CD4-positive, alpha-beta memory T cell (primary cell): ENCODE results near the gene POU2F3. TPM values are rescaled to one million over a fixed set of nuclear protein-coding genes. Genes with fewer than 3 reads are reported as not detected.

ENCODE experiments used
- CTCF ChIA-PET: fragments of 350-600 bp; sonication (Branson Sonifier 250); formaldehyde crosslinking; loops from one replicate; lab custom pipeline; 2021; ENCODE audit warnings: inconsistent platforms; ENCODE audit not compliant: partially characterized antibody; lab: Charles Lee
- POLR2A ChIA-PET: fragments of 350-600 bp; sonication (Branson Sonifier 250); formaldehyde crosslinking; loops from one replicate; lab custom pipeline; 2021; ENCODE audit not compliant: partially characterized antibody; lab: Charles Lee
- DNase-seq, 5 donors: peaks; one replicate each; pipeline versions ENCODE4 v3.0.0 to v3.0.0-alpha.2; 2020 to 2022; ENCODE audit warnings: mixed read lengths in 1 of 5
- H3K27ac ChIP-seq: one replicate; pipeline ENCODE4 v1.7.0; 2013; ENCODE audit warnings: low read depth, low read length
- H3K27me3 ChIP-seq: 2 replicates; pipeline ENCODE4 v1.7.0; 2013; ENCODE audit warnings: mild to moderate bottlenecking, low read length, moderate library complexity; ENCODE audit not compliant: insufficient read depth
- H3K36me3 ChIP-seq: 2 replicates; pipeline ENCODE4 v1.7.0; 2013; ENCODE audit warnings: mild to moderate bottlenecking, low read length, moderate library complexity; ENCODE audit not compliant: insufficient read depth
- H3K4me1 ChIP-seq: 2 replicates; pipeline ENCODE4 v1.7.0; 2013; ENCODE audit warnings: mild to moderate bottlenecking, low read length, moderate library complexity; ENCODE audit not compliant: insufficient read depth
- H3K4me3 ChIP-seq, 2 donors: one replicate each; pipeline ENCODE4 v1.7.0; 2013; ENCODE audit warnings: low read length in 2 of 2, mild to moderate bottlenecking in 1 of 2
- H3K9me3 ChIP-seq, 2 donors: one replicate each; pipeline ENCODE4 v1.7.0; 2013; ENCODE audit warnings: low read length in 2 of 2, control low read depth in 1 of 2; ENCODE audit not compliant: control insufficient read depth in 1 of 2
- H3K27ac Mint-ChIP-seq, 7 donors: one replicate each; pipeline ENCODE4 v1.8.0; 2020 to 2021; ENCODE audit warnings: mixed read lengths in 7 of 7, mild to moderate bottlenecking in 6 of 7, inconsistent platforms in 3 of 7, moderate library complexity in 3 of 7
- H3K27me3 Mint-ChIP-seq, 2 donors: one replicate each; pipeline ENCODE4 v1.8.0; 2020 to 2021; ENCODE audit warnings: mixed read lengths in 2 of 2
- H3K36me3 Mint-ChIP-seq, 2 donors: one replicate each; pipeline ENCODE4 v1.8.0; 2020 to 2021; ENCODE audit warnings: mixed read lengths in 2 of 2, inconsistent platforms in 1 of 2, mild to moderate bottlenecking in 1 of 2
- H3K4me1 Mint-ChIP-seq, 4 donors: one replicate each; pipeline ENCODE4 v1.8.0; 2020 to 2021; ENCODE audit warnings: mixed read lengths in 4 of 4, mild to moderate bottlenecking in 1 of 4
- H3K4me3 Mint-ChIP-seq, 8 donors: one replicate each; pipeline ENCODE4 v1.8.0; 2020 to 2021; ENCODE audit warnings: mixed read lengths in 8 of 8, mild to moderate bottlenecking in 7 of 8, moderate library complexity in 6 of 8, inconsistent platforms in 3 of 8
- H3K9me3 Mint-ChIP-seq, 8 donors: one replicate each; pipeline ENCODE4 v1.8.0; 2020 to 2021; ENCODE audit warnings: mixed read lengths in 8 of 8, mild to moderate bottlenecking in 5 of 8, inconsistent platforms in 3 of 8, moderate library complexity in 1 of 8
- intact Hi-C: fragments of 100-400 bp; cut with micrococcal nuclease; formaldehyde crosslinking; loops from one replicate; pipeline ENCODE4 v1.15.1; 2023
- polyA plus RNA-seq, 2 donors: library from polyadenylated mRNA; unstranded; fragments of 300-500 nt; fragmentation: Illumina TruSeq; gene quantifications; one replicate each; pipeline ENCODE4 v1.2.3, GENCODE V29; 2021
- total RNA-seq, 2 experiments: library from RNA; stranded (reverse); gene quantifications; one replicate each; pipeline ENCODE4 v1.2.3, GENCODE V29; 2021

The POU2F3 gene
- total and polyA plus RNA-seq, 4 experiments from 2014 or later, result not detected

GRCh38 chr11:120235024-120235628, 4.8 kb upstream of the POU2F3 start:
- H3K4me3 Mint-ChIP-seq, result no peak overlapping the region
- no peaks in the 10 kb centered on the region for H3K4me1 Mint-ChIP-seq
- intact Hi-C loops, result loop anchor here (2.0 to 5.0 kb wide), 2 partner anchors 68 to 877 kb away; no protein-coding TSS in a partner anchor

GRCh38 chr11:120236169-120237107, 3.5 kb upstream of the POU2F3 start:
- intact Hi-C loops, result loop anchor here (5.0 kb wide), 1 partner anchor 876 kb away; no protein-coding TSS in a partner anchor
- Histone ChIP-seq H3K27ac (no peak overlapping the region), H3K4me1 (no peaks in the 10 kb centered on the region), H3K9me3 (no peaks in the 10 kb centered on the region), H3K27me3 (peaks cover 3% of the 10 kb centered on the region), H3K4me3 (no peak overlapping the region), H3K36me3 (no peaks in the 10 kb centered on the region)
- DNase-seq, result no peak
- Mint-ChIP-seq H3K36me3 (no peaks in the 10 kb centered on the region), H3K27ac (peak overlapping the region in 1 of 7 donors; percentile 4), H3K9me3 (no peaks in the 10 kb centered on the region), H3K27me3 (peaks cover 38 to 39% of the 10 kb centered on the region in 2 donors), H3K4me3 (no peak overlapping the region), H3K4me1 (no peaks in the 10 kb centered on the region)
- ChIA-PET POLR2A (no interaction called here), CTCF (interaction anchor here (0.7 to 4.1 kb wide), 4 partner anchors 8 to 958 kb away, joined by 3 to 19 read pairs (median 6); no protein-coding TSS in a partner anchor)

More at GRCh38 chr11:120235024-120235628, 4.8 kb upstream of the POU2F3 start:
- Histone ChIP-seq H3K27ac (no peak overlapping the region), H3K4me1 (no peaks in the 10 kb centered on the region), H3K4me3 (no peak overlapping the region), H3K27me3 (no peaks in the 10 kb centered on the region), H3K36me3 (no peaks in the 10 kb centered on the region), H3K9me3 (no peaks in the 10 kb centered on the region)
- Mint-ChIP-seq H3K36me3 (no peaks in the 10 kb centered on the region), H3K27ac (no peak overlapping the region), H3K27me3 (peaks cover 26 to 30% of the 10 kb centered on the region in 2 donors), H3K9me3 (no peaks in the 10 kb centered on the region)
- peak in 4 of 5 donors; percentile 26 to 32 (median 29) for DNase-seq
- ChIA-PET CTCF (interaction anchor here (0.8 to 4.1 kb wide), 4 partner anchors 9 to 68 kb away, joined by 3 to 19 read pairs (median 6); no protein-coding TSS in a partner anchor), POLR2A (no interaction called here)

GRCh38 chr11:120238968-120239620, 846 bp upstream of the POU2F3 start:
- no peak overlapping the region for H3K4me3 ChIP-seq
- Mint-ChIP-seq H3K27me3 (peaks cover 39 to 48% of the 10 kb centered on the region in 2 donors), H3K4me3 (no peak overlapping the region), H3K9me3 (no peaks in the 10 kb centered on the region), H3K36me3 (no peaks in the 10 kb centered on the region), H3K27ac (peak overlapping the region in 1 of 7 donors; percentile 53), H3K4me1 (no peaks in the 10 kb centered on the region)
- no peak overlapping the region for H3K27ac ChIP-seq
- no peak for DNase-seq
- CTCF ChIA-PET, result no interaction called here
- no peaks in the 10 kb centered on the region for H3K9me3 ChIP-seq
- peaks cover 3% of the 10 kb centered on the region for H3K27me3 ChIP-seq
- intact Hi-C loops, result loop anchor here (5.0 kb wide), 1 partner anchor 873 kb away; no protein-coding TSS in a partner anchor
- H3K4me1 ChIP-seq, result no peaks in the 10 kb centered on the region
- POLR2A ChIA-PET, result no interaction called here
- no peaks in the 10 kb centered on the region for H3K36me3 ChIP-seq

GRCh38 chr11:120240866-120241265, 926 bp downstream of the POU2F3 start:
- DNase-seq, result no peak
- Histone ChIP-seq H3K4me3 (no peak overlapping the region), H3K27ac (no peak overlapping the region), H3K9me3 (no peaks in the 10 kb centered on the region), H3K36me3 (no peaks in the 10 kb centered on the region), H3K4me1 (no peaks in the 10 kb centered on the region), H3K27me3 (peaks cover 3% of the 10 kb centered on the region)
- ChIA-PET CTCF (interaction anchor here (0.7 kb wide), 1 partner anchor 62 kb away, joined by 3 read pairs; no protein-coding TSS in a partner anchor), POLR2A (no interaction called here)
- H3K27me3 Mint-ChIP-seq, result peaks cover 39 to 45% of the 10 kb centered on the region in 2 donors
- H3K4me3 Mint-ChIP-seq, result no peak overlapping the region
- intact Hi-C loops, result no loop called here
- no peak overlapping the region for H3K27ac Mint-ChIP-seq
- H3K36me3 Mint-ChIP-seq, result no peaks in the 10 kb centered on the region
- no peaks in the 10 kb centered on the region for H3K9me3 Mint-ChIP-seq
- no peaks in the 10 kb centered on the region for H3K4me1 Mint-ChIP-seq

- POLR2A ChIA-PET, result no interaction called here
- H3K36me3 Mint-ChIP-seq, result no peaks in the 10 kb centered on the region
- Histone ChIP-seq H3K27ac (no peak overlapping the region), H3K27me3 (peaks cover 3% of the 10 kb centered on the region), H3K9me3 (no peaks in the 10 kb centered on the region), H3K4me1 (no peaks in the 10 kb centered on the region), H3K4me3 (no peak overlapping the region), H3K36me3 (no peaks in the 10 kb centered on the region)
- H3K27me3 Mint-ChIP-seq, result peaks cover 39 to 45% of the 10 kb centered on the region in 2 donors
- no peaks in the 10 kb centered on the region for H3K9me3 Mint-ChIP-seq
- intact Hi-C loops, result no loop called here
- H3K4me3 Mint-ChIP-seq, result peak overlapping the region in 1 of 8 donors; percentile 35
- H3K27ac Mint-ChIP-seq, result no peak overlapping the region
- DNase-seq, result no peak
- CTCF ChIA-PET, result no interaction called here
- H3K4me1 Mint-ChIP-seq, result no peaks in the 10 kb centered on the region
Observed at GRCh38 chr11:120241277-120241676, 1.3 kb downstream of the POU2F3 start.

- ChIA-PET POLR2A (no interaction called here), CTCF (no interaction called here)
- Histone ChIP-seq H3K27me3 (peaks cover 7% of the 10 kb centered on the region), H3K27ac (no peak overlapping the region), H3K4me3 (no peak overlapping the region), H3K9me3 (no peaks in the 10 kb centered on the region), H3K36me3 (no peaks in the 10 kb centered on the region), H3K4me1 (peaks cover 5% of the 10 kb centered on the region)
- Mint-ChIP-seq H3K36me3 (no peaks in the 10 kb centered on the region), H3K4me1 (peaks cover 0 to under 1% (median under 1%) of the 10 kb centered on the region in 4 donors), H3K9me3 (no peaks in the 10 kb centered on the region), H3K4me3 (no peak overlapping the region), H3K27ac (no peak overlapping the region), H3K27me3 (peaks cover 37 to 38% of the 10 kb centered on the region in 2 donors)
- no peak for DNase-seq
- intact Hi-C loops, result no loop called here
Observed at GRCh38 chr11:120243221-120243620, 3.3 kb downstream of the POU2F3 start.
